OCI-LY3 (cell line): Measurements from ENCODE around the gene SIK3.

ENCODE experiments used
- H2AFZ ChIP-seq: fragments of 200-600, 300-600 bp; shearing (Covaris generic); 2 replicates; pipeline ENCODE4 v1.6.0; 2014; ENCODE audit warnings: antibody characterized with exemption, low read depth, low read length
- H3K27ac ChIP-seq: fragments of 200-600, 300-600 bp; sonication (generic); 2 replicates; pipeline ENCODE4 v1.5.1; 2014; ENCODE audit warnings: mild to moderate bottlenecking, low read length, moderate library complexity, mixed read lengths
- H3K27me3 ChIP-seq: fragments of 200-600, 300-600 bp; sonication (generic); 2 replicates; pipeline ENCODE4 v1.6.1; 2014; ENCODE audit warnings: low read depth, low read length, mixed read lengths
- H3K36me3 ChIP-seq: fragments of 200-600, 300-600 bp; sonication (generic); replicated peaks from 2 replicates; pipeline ENCODE3; 2014; ENCODE audit warnings: low read depth, low read length, mixed read lengths
- H3K4me1 ChIP-seq: fragments of 300-600, 200-600 bp; sonication (generic); 2 replicates; pipeline ENCODE4 v1.6.1; 2014; ENCODE audit warnings: low read length, mixed read lengths
- H3K4me2 ChIP-seq: fragments of 200-600, 300-600 bp; sonication (generic); 2 replicates; pipeline ENCODE4 v1.6.1; 2014; ENCODE audit warnings: low read length, mixed read lengths
- H3K4me3 ChIP-seq: fragments of 300-600, 200-600 bp; sonication (generic); 2 replicates; pipeline ENCODE4 v1.5.1; 2014; ENCODE audit warnings: antibody characterized with exemption, mild to moderate bottlenecking, low read length, moderate library complexity
- H3K79me2 ChIP-seq: fragments of 300-600, 200-600 bp; shearing (Covaris generic); 2 replicates; pipeline ENCODE4 v1.6.1; 2014; ENCODE audit warnings: mild to moderate bottlenecking, low read length, mixed read lengths
- H3K9ac ChIP-seq: fragments of 300-600, 200-600 bp; shearing (Covaris generic); 2 replicates; pipeline ENCODE4 v1.6.0; 2014; ENCODE audit warnings: mild to moderate bottlenecking, low read length, moderate library complexity
- H3K9me3 ChIP-seq: fragments of 200-600, 300-600 bp; shearing (Covaris generic); 2 replicates; pipeline ENCODE4 v1.6.1; 2014; ENCODE audit warnings: low read length, mixed read lengths; ENCODE audit not compliant: insufficient read depth
- H4K20me1 ChIP-seq: fragments of 200-600, 300-600 bp; sonication (generic); 2 replicates; pipeline ENCODE4 v1.6.1; 2016; ENCODE audit warnings: low read length, mixed read lengths; ENCODE audit not compliant: insufficient read depth
- CTCF ChIP-seq: fragments of 200-600, 300-600 bp; sonication (generic); IDR thresholded peaks from 2 replicates; pipeline ENCODE4 v1.5.1; 2014; ENCODE audit warnings: antibody characterized with exemption, low read length, low read depth
- EZH2phosphoT487 ChIP-seq: fragments of 200-600 bp; shearing (Covaris generic); IDR thresholded peaks from 2 replicates; pipeline ENCODE4 v1.6.1; 2018; ENCODE audit warnings: antibody characterized with exemption, mixed run types, low read depth

Gene SIK3

GRCh38 chr11:116852261-116853031 is 245.8 kb downstream of the SIK3 start:
- H3K4me2 ChIP-seq, result peak overlapping the region; percentile 21; the same call in 1 of the 2 replicates
- no peaks in the 10 kb centered on the region for H3K79me2 ChIP-seq
- peaks cover 11% of the 10 kb centered on the region for H3K36me3 ChIP-seq
- no peaks in the 10 kb centered on the region for H4K20me1 ChIP-seq
- H3K4me1 ChIP-seq, result peaks cover 22% of the 10 kb centered on the region
- no peak overlapping the region for H3K9ac ChIP-seq
- no peak overlapping the region for H3K4me3 ChIP-seq
- H2AFZ ChIP-seq, result no peak overlapping the region
- H3K27ac ChIP-seq, result no peak overlapping the region
- H3K9me3 ChIP-seq, result no peaks in the 10 kb centered on the region
- H3K27me3 ChIP-seq, result no peaks in the 10 kb centered on the region
- no peak for TF ChIP-seq EZH2phosphoT487
- TF ChIP-seq CTCF, result no peak

- no peaks in the 10 kb centered on the region for H3K79me2 ChIP-seq
- H3K4me3 ChIP-seq, result no peak overlapping the region
- H3K27ac ChIP-seq, result no peak overlapping the region
- no peak for TF ChIP-seq CTCF
- TF ChIP-seq EZH2phosphoT487, result no peak
- H3K4me2 ChIP-seq, result no peak overlapping the region
- H3K9ac ChIP-seq, result no peak overlapping the region
- H3K4me1 ChIP-seq, result peaks cover 22% of the 10 kb centered on the region
- H3K9me3 ChIP-seq, result no peaks in the 10 kb centered on the region
- H3K27me3 ChIP-seq, result no peaks in the 10 kb centered on the region
- no peaks in the 10 kb centered on the region for H4K20me1 ChIP-seq
- H3K36me3 ChIP-seq, result peaks cover 12% of the 10 kb centered on the region
- H2AFZ ChIP-seq, result no peak overlapping the region
Measured at GRCh38 chr11:116851626-116852025, 246.6 kb downstream of the SIK3 start.

GRCh38 chr11:116849486-116849885 is 248.7 kb downstream of the SIK3 start:
- Histone ChIP-seq H3K79me2 (no peaks in the 10 kb centered on the region), H3K27me3 (no peaks in the 10 kb centered on the region), H3K4me3 (no peak overlapping the region), H3K9ac (no peak overlapping the region), H3K4me2 (no peak overlapping the region), H3K4me1 (peaks cover 22% of the 10 kb centered on the region), H3K27ac (no peak overlapping the region), H3K36me3 (peaks cover 15% of the 10 kb centered on the region), H3K9me3 (no peaks in the 10 kb centered on the region), H4K20me1 (no peaks in the 10 kb centered on the region), H2AFZ (no peak overlapping the region)
- TF ChIP-seq CTCF (no peak), EZH2phosphoT487 (no peak)

GRCh38 chr11:116849060-116849459 is 249.2 kb downstream of the SIK3 start:
- no peak for TF ChIP-seq EZH2phosphoT487
- TF ChIP-seq CTCF, result no peak
- no peaks in the 10 kb centered on the region for H4K20me1 ChIP-seq
- no peaks in the 10 kb centered on the region for H3K79me2 ChIP-seq
- H3K27me3 ChIP-seq, result no peaks in the 10 kb centered on the region
- no peak overlapping the region for H3K27ac ChIP-seq
- H2AFZ ChIP-seq, result no peak overlapping the region
- H3K9ac ChIP-seq, result no peak overlapping the region
- H3K9me3 ChIP-seq, result no peaks in the 10 kb centered on the region
- no peak overlapping the region for H3K4me2 ChIP-seq
- peaks cover 18% of the 10 kb centered on the region for H3K4me1 ChIP-seq
- H3K36me3 ChIP-seq, result peaks cover 11% of the 10 kb centered on the region
- no peak overlapping the region for H3K4me3 ChIP-seq
